ENCODE data around the gene ADRA2C.

GRCh38 chr4:3788366-3788660 lies 22.1 kb downstream of the ADRA2C start:
- TF ChIP-seq, protein P1, sequence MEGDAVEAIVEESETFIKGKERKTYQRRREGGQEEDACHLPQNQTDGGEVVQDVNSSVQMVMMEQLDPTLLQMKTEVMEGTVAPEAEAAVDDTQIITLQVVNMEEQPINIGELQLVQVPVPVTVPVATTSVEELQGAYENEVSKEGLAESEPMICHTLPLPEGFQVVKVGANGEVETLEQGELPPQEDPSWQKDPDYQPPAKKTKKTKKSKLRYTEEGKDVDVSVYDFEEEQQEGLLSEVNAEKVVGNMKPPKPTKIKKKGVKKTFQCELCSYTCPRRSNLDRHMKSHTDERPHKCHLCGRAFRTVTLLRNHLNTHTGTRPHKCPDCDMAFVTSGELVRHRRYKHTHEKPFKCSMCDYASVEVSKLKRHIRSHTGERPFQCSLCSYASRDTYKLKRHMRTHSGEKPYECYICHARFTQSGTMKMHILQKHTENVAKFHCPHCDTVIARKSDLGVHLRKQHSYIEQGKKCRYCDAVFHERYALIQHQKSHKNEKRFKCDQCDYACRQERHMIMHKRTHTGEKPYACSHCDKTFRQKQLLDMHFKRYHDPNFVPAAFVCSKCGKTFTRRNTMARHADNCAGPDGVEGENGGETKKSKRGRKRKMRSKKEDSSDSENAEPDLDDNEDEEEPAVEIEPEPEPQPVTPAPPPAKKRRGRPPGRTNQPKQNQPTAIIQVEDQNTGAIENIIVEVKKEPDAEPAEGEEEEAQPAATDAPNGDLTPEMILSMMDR (IDR thresholded peaks at IDR 0.05) = no peak
- TF ChIP-seq POLR2AphosphoS5 (IDR thresholded peaks at IDR 0.05) = no peak
